Neutrophil (primary cell): Measurements from ENCODE around the gene GPC5.

Source experiments
- H3K27ac ChIP-seq: fragments of 200-600 bp; sonication (generic); 2 replicates; pipeline ENCODE4 v1.5.1; 2016; ENCODE audit warnings: mild to moderate bottlenecking, moderate library complexity
- H3K27me3 ChIP-seq: fragments of 200-600 bp; sonication (generic); 2 replicates; pipeline ENCODE4 v1.6.0; 2016; ENCODE audit warnings: mild to moderate bottlenecking
- H3K36me3 ChIP-seq: fragments of 200-600 bp; sonication (generic); 2 replicates; pipeline ENCODE4 v1.5.1; 2017
- H3K4me1 ChIP-seq, 2 experiments: fragments of 200-600 bp in 1 of 2; sonication (generic) in 1 of 2; 1 replicate in 1 of 2; 2 replicates in 1 of 2; pipeline versions ENCODE4 v1.5.1 to v1.6.1; 2013 to 2016; ENCODE audit warnings: low read depth in 1 of 2, low read length in 1 of 2, mild to moderate bottlenecking in 1 of 2, moderate library complexity in 1 of 2; ENCODE audit not compliant: control insufficient read depth in 1 of 2, insufficient read depth in 1 of 2
- H3K4me3 ChIP-seq, 2 experiments: fragments of 200-600 bp in 1 of 2; sonication (generic) in 1 of 2; 1 replicate in 1 of 2; 2 replicates in 1 of 2; pipeline ENCODE4 v1.5.1; 2013 to 2016; ENCODE audit warnings: low read depth in 1 of 2, low read length in 1 of 2, mild to moderate bottlenecking in 1 of 2, moderate library complexity in 1 of 2
- H3K9me3 ChIP-seq: fragments of 200-600 bp; sonication (generic); 2 replicates; pipeline ENCODE4 v1.5.1; 2016
- CTCF ChIP-seq: fragments of 200-600 bp; sonication (generic); IDR thresholded peaks from 2 replicates; pipeline ENCODE4 v1.5.1; 2016; ENCODE audit warnings: antibody characterized with exemption

Gene GPC5

GRCh38 chr13:92150606-92151005, 752.2 kb downstream of the GPC5 start:
- no peaks in the 10 kb centered on the region for H3K4me1 ChIP-seq
- no peaks in the 10 kb centered on the region for H3K27me3 ChIP-seq
- no peak overlapping the region for H3K27ac ChIP-seq
- H3K4me3 ChIP-seq = no peak overlapping the region
- H3K36me3 ChIP-seq = no peaks in the 10 kb centered on the region
- TF ChIP-seq CTCF = no peak
- no peaks in the 10 kb centered on the region for H3K9me3 ChIP-seq

- Histone ChIP-seq H3K27me3 (no peaks in the 10 kb centered on the region), H3K9me3 (no peaks in the 10 kb centered on the region), H3K4me1 (no peaks in the 10 kb centered on the region), H3K4me3 (no peak overlapping the region), H3K36me3 (no peaks in the 10 kb centered on the region), H3K27ac (no peak overlapping the region)
- no peak for TF ChIP-seq CTCF
Measured at GRCh38 chr13:92158346-92158745, 759.9 kb downstream of the GPC5 start.

GRCh38 chr13:92164822-92165221, 766.4 kb downstream of the GPC5 start:
- no peak overlapping the region for H3K27ac ChIP-seq
- H3K36me3 ChIP-seq = no peaks in the 10 kb centered on the region
- H3K4me1 ChIP-seq = no peaks in the 10 kb centered on the region
- TF ChIP-seq CTCF = no peak
- H3K27me3 ChIP-seq = no peaks in the 10 kb centered on the region
- H3K9me3 ChIP-seq = no peaks in the 10 kb centered on the region
- H3K4me3 ChIP-seq = no peak overlapping the region

- Histone ChIP-seq H3K4me3 (no peak overlapping the region), H3K4me1 (no peaks in the 10 kb centered on the region), H3K27ac (no peak overlapping the region), H3K9me3 (no peaks in the 10 kb centered on the region), H3K27me3 (no peaks in the 10 kb centered on the region), H3K36me3 (no peaks in the 10 kb centered on the region)
- no peak for TF ChIP-seq CTCF
Measured at GRCh38 chr13:92172191-92172590, 773.8 kb downstream of the GPC5 start.

GRCh38 chr13:92173254-92173653, 774.8 kb downstream of the GPC5 start:
- Histone ChIP-seq H3K36me3 (no peaks in the 10 kb centered on the region), H3K9me3 (no peaks in the 10 kb centered on the region), H3K4me3 (no peak overlapping the region), H3K27me3 (no peaks in the 10 kb centered on the region), H3K27ac (no peak overlapping the region), H3K4me1 (no peaks in the 10 kb centered on the region)
- no peak for TF ChIP-seq CTCF

- Histone ChIP-seq H3K4me3 (no peak overlapping the region), H3K9me3 (no peaks in the 10 kb centered on the region), H3K4me1 (no peaks in the 10 kb centered on the region), H3K27ac (no peak overlapping the region), H3K27me3 (no peaks in the 10 kb centered on the region), H3K36me3 (no peaks in the 10 kb centered on the region)
- no peak for TF ChIP-seq CTCF
Measured at GRCh38 chr13:92175330-92175729, 776.9 kb downstream of the GPC5 start.
